ENCODE data around the gene CRYBA4.

The CRYBA4 gene

GRCh38 chr22:26632422-26633155 lies 10.8 kb downstream of the CRYBA4 start:
- in situ Hi-C loops (cut with HindIII; ENCODE audit: low pct_ligation_motif_present, low sequenced_read_pairs), result no loop called here
- DNase-seq, result no peak

GRCh38 chr22:26634189-26634588 lies 12.4 kb downstream of the CRYBA4 start:
- no peaks in the 10 kb centered on the region for H3K36me3 ChIP-seq (replicated peaks)
- H3K27ac ChIP-seq, result no peak overlapping the region
- no peak overlapping the region for H3K4me3 ChIP-seq (ENCODE audit: low read depth, low read length)
- in situ Hi-C loops (cut with HindIII; ENCODE audit: low pct_ligation_motif_present, low sequenced_read_pairs), result no loop called here
- DNase-seq, result no peak
- TF ChIP-seq CTCF (IDR thresholded peaks at IDR 0.05; ENCODE audit: low read depth, low read length, missing control alignments), result no peak
- no peaks in the 10 kb centered on the region for H3K27me3 ChIP-seq (replicated peaks)

More at GRCh38 chr22:26632422-26633155, 10.8 kb downstream of the CRYBA4 start:
- Histone ChIP-seq H3K27me3 (replicated peaks) (no peaks in the 10 kb centered on the region), H3K36me3 (replicated peaks) (no peaks in the 10 kb centered on the region), H3K27ac (no peak overlapping the region), H3K4me3 (ENCODE audit: low read depth, low read length) (no peak overlapping the region)
- TF ChIP-seq CTCF (IDR thresholded peaks at IDR 0.05; ENCODE audit: low read depth, low read length, missing control alignments), result no peak

GRCh38 chr22:26635117-26635516 lies 13.4 kb downstream of the CRYBA4 start:
- in situ Hi-C loops (cut with HindIII; ENCODE audit: low pct_ligation_motif_present, low sequenced_read_pairs), result no loop called here
- H3K27ac ChIP-seq, result no peak overlapping the region
- no peaks in the 10 kb centered on the region for H3K27me3 ChIP-seq (replicated peaks)
- no peaks in the 10 kb centered on the region for H3K36me3 ChIP-seq (replicated peaks)
- DNase-seq, result no peak
- no peak for TF ChIP-seq CTCF (IDR thresholded peaks at IDR 0.05; ENCODE audit: low read depth, low read length, missing control alignments)
- H3K4me3 ChIP-seq (ENCODE audit: low read depth, low read length), result no peak overlapping the region

- in situ Hi-C loops (cut with HindIII; ENCODE audit: low pct_ligation_motif_present, low sequenced_read_pairs), result no loop called here
- H3K4me3 ChIP-seq (ENCODE audit: low read depth, low read length), result no peak overlapping the region
- no peaks in the 10 kb centered on the region for H3K36me3 ChIP-seq (replicated peaks)
- no peaks in the 10 kb centered on the region for H3K27me3 ChIP-seq (replicated peaks)
- no peak for TF ChIP-seq CTCF (IDR thresholded peaks at IDR 0.05; ENCODE audit: low read depth, low read length, missing control alignments)
- H3K27ac ChIP-seq, result no peak overlapping the region
- DNase-seq, result no peak
These were observed 14.5 kb downstream of the CRYBA4 start for GRCh38 chr22:26636296-26636695.

GRCh38 chr22:26642465-26643417 lies 21.0 kb downstream of the CRYBA4 start:
- H3K36me3 ChIP-seq (replicated peaks), result no peaks in the 10 kb centered on the region
- peaks cover 4% of the 10 kb centered on the region for H3K27me3 ChIP-seq (replicated peaks)
- in situ Hi-C loops (cut with HindIII; ENCODE audit: low pct_ligation_motif_present, low sequenced_read_pairs), result no loop called here
- H3K27ac ChIP-seq, result no peak overlapping the region
- peak; percentile 36 for TF ChIP-seq CTCF (IDR thresholded peaks at IDR 0.05; ENCODE audit: low read depth, low read length, missing control alignments)
- H3K4me3 ChIP-seq (ENCODE audit: low read depth, low read length), result no peak overlapping the region
- no peak for DNase-seq
